ENCODE data around the gene ZNF691. TPM values are rescaled to one million over a fixed set of nuclear protein-coding genes. Genes with fewer than 3 reads are reported as not detected.

Gene ZNF691, protein sequence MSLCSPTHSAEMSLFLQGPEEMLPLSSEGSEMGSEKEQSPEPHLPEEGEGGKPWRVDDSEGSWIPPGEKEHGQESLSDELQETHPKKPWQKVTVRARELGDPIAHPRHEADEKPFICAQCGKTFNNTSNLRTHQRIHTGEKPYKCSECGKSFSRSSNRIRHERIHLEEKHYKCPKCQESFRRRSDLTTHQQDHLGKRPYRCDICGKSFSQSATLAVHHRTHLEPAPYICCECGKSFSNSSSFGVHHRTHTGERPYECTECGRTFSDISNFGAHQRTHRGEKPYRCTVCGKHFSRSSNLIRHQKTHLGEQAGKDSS
- 10 to 100 TPM in 3 of 5 donors, 1 to 10 TPM in 2; 4.7 to 14.9 (median 13.0) TPM for total RNA-seq
- total RNA-seq (2013), result 12.1 TPM
- 1.9 to 15.8 (median 5.8) reads per million in 29 experiments for total RNA-seq

GRCh38 chr1:42846257-42847110, at the start of gene ZNF691:
Gene ZNF691, plus strand, starts transcription at chr1:42846613. Its CDS starts 3,046 bp downstream, at chr1:42849659.
- POLR2A ChIA-PET, result interaction anchor here (0.6 to 1.4 kb wide), 7 partner anchors 29 to 168 kb away, joined by 3 to 9 read pairs (median 3); partner anchors contain the start of genes C1orf50 (in 2 of the 2), P3H1 (in 2 of the 2), ERMAP (in 1 of the 2) and SVBP (in 1 of the 2)
- Histone ChIP-seq H3K27me3 (replicated peaks in 1 of 2; ENCODE audit: control insufficient read depth in 2 of 2, extremely low read depth in 1 of 2, insufficient read depth in 2 of 2, low read length in 1 of 2) (no peaks in the 10 kb centered on the region), H3K4me1 (ENCODE audit: control insufficient read depth in 1 of 2, extremely low read depth in 1 of 2, insufficient read depth in 2 of 2, low read length in 2 of 2) (peaks cover 4 to 21% of the 10 kb centered on the region in 2 experiments), H3K9me3 (no peaks in the 10 kb centered on the region), H3K27ac (ENCODE audit: low read length) (peak within 1 kb of the TSS; percentile 32), H3K4me3 (ENCODE audit: control insufficient read depth in 1 of 2, extremely low read depth in 1 of 2, low read length in 1 of 2) (peak within 1 kb of the TSS; percentile 72 to 90), H3K36me3 (ENCODE audit: control insufficient read depth in 2 of 2, extremely low read depth in 1 of 2, insufficient read depth in 1 of 2, low read length in 1 of 2) (peaks cover 5 to 22% of the 10 kb centered on the region in 2 donors)
- Mint-ChIP-seq H3K36me3 (peaks cover 28% of the 10 kb centered on the region), H3K4me1 (peaks cover 35 to 40% (median 36%) of the 10 kb centered on the region in 3 donors), H3K9me3 (peaks cover 0 to 4% (median 3%) of the 10 kb centered on the region in 3 donors), H3K27me3 (no peaks in the 10 kb centered on the region), H3K4me3 (peak within 1 kb of the TSS; percentile 86 to 94 (median 89)), H3K27ac (peak within 1 kb of the TSS; percentile 73 to 94)
- under 1% methylated on average over 36 of the region's 50 CpGs for WGBS (ENCODE audit: insufficient coverage)
- CTCF ChIA-PET, result interaction anchor here in 1 of 2 donors (0.6 to 2.0 kb wide), 18 partner anchors 8 to 227 kb away, joined by 3 to 16 read pairs (median 4); partner anchors contain the start of genes C1orf50, ERMAP, P3H1 and SVBP
- ATAC-seq (replicated peaks in 1 of 4) (peak; percentile 98 to 99 (median 98)), DNase-seq (peak; percentile 65 to 94 (median 84))

GRCh38 chr1:42797414-42797813, 49.0 kb upstream of the ZNF691 start:
- Histone ChIP-seq H3K9me3 (no peaks in the 10 kb centered on the region), H3K4me3 (ENCODE audit: control insufficient read depth in 1 of 2, extremely low read depth in 1 of 2, low read length in 1 of 2) (no peak overlapping the region), H3K27me3 (replicated peaks in 1 of 2; ENCODE audit: control insufficient read depth in 2 of 2, extremely low read depth in 1 of 2, insufficient read depth in 2 of 2, low read length in 1 of 2) (no peaks in the 10 kb centered on the region), H3K27ac (ENCODE audit: low read length) (no peak overlapping the region), H3K36me3 (ENCODE audit: control insufficient read depth in 2 of 2, extremely low read depth in 1 of 2, insufficient read depth in 1 of 2, low read length in 1 of 2) (no peaks in the 10 kb centered on the region), H3K4me1 (ENCODE audit: control insufficient read depth in 1 of 2, extremely low read depth in 1 of 2, insufficient read depth in 2 of 2, low read length in 2 of 2) (no peaks in the 10 kb centered on the region)
- DNase-seq (no peak), ATAC-seq (replicated peaks in 1 of 4) (no peak)
- CTCF ChIA-PET, result no interaction called here
- no peaks in the 10 kb centered on the region for H3K9me3 Mint-ChIP-seq
- WGBS (ENCODE audit: insufficient coverage), result 83% methylated on average over 1 of the region's 3 CpGs
- H3K36me3 Mint-ChIP-seq, result no peaks in the 10 kb centered on the region
- H3K27ac Mint-ChIP-seq, result no peak overlapping the region
- no peaks in the 10 kb centered on the region for H3K27me3 Mint-ChIP-seq
- POLR2A ChIA-PET, result no interaction called here
- H3K4me1 Mint-ChIP-seq, result no peaks in the 10 kb centered on the region
- H3K4me3 Mint-ChIP-seq, result no peak overlapping the region

DNA sequence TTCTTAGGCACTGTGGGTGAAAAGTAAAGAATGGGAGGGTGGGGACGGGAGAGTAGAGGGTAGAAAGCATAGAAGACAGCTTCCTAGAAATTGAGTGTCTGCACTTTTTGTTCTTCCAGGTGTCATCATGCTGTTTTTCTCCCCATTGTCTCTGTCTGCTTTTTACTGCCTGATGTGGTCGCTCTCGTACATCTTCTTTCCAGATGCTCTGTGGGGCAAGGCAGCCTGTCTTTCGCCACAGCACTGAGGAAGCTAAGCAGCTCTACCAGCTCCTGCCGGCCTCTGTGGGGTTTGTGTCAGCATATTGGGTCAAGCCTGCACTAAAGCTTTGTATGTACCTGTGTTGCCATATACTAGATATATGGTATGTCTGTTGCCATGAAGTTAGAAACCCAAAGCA, 48.4 kb upstream of the ZNF691 start:
- H3K27ac ChIP-seq (ENCODE audit: low read length), result no peak overlapping the region
- H3K9me3 Mint-ChIP-seq, result no peaks in the 10 kb centered on the region
- DNase-seq, result no peak
- ChIA-PET CTCF (no interaction called here), POLR2A (no interaction called here)
- no peaks in the 10 kb centered on the region for H3K27me3 Mint-ChIP-seq
- H3K4me1 Mint-ChIP-seq, result no peaks in the 10 kb centered on the region
- H3K9me3 ChIP-seq, result no peaks in the 10 kb centered on the region
- no peak for ATAC-seq (replicated peaks in 1 of 4)
- H3K27ac Mint-ChIP-seq, result no peak overlapping the region
- no peak overlapping the region for H3K4me3 Mint-ChIP-seq
- no peak overlapping the region for H3K4me3 ChIP-seq (ENCODE audit: control insufficient read depth in 1 of 2, extremely low read depth in 1 of 2, low read length in 1 of 2)
- H3K36me3 Mint-ChIP-seq, result no peaks in the 10 kb centered on the region
- H3K27me3 ChIP-seq (replicated peaks in 1 of 2; ENCODE audit: control insufficient read depth in 2 of 2, extremely low read depth in 1 of 2, insufficient read depth in 2 of 2, low read length in 1 of 2), result no peaks in the 10 kb centered on the region
- WGBS (ENCODE audit: insufficient coverage), result 53% methylated on average over 4 of the region's 5 CpGs
- H3K4me1 ChIP-seq (ENCODE audit: control insufficient read depth in 1 of 2, extremely low read depth in 1 of 2, insufficient read depth in 2 of 2, low read length in 2 of 2), result no peaks in the 10 kb centered on the region
- no peaks in the 10 kb centered on the region for H3K36me3 ChIP-seq (ENCODE audit: control insufficient read depth in 2 of 2, extremely low read depth in 1 of 2, insufficient read depth in 1 of 2, low read length in 1 of 2)

DNA sequence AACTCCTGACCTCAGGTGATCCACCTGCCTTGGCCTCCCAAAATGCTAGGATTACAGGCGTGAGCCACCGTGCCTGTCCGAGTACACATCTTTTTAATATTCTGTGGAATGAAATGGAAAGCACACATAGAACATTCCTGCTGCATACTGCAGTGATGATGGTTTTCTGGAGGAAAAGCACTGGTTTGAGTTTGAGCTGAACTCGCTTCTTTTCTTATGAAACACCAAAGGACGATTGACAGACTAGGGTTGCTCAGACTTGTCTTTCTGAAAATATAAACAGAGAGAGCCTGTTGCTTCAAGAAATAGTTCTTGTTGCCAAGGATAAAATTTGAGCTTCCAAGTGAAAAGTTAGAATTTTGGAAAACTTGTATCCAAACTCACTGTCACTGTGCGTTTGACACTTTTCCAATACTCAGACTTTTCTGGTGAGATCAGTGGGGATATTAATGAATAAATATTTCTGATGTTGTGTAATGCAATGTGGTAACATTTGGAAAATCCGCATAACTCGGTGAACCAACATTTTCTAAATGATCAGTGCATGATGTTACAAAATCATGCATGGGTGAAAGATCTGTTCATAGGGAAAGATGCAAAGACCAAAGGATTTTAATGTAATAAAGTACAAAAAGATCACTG, 44.5 kb upstream of the ZNF691 start:
- Mint-ChIP-seq H3K4me3 (no peak overlapping the region), H3K36me3 (peaks cover 23% of the 10 kb centered on the region), H3K9me3 (no peaks in the 10 kb centered on the region), H3K27me3 (no peaks in the 10 kb centered on the region), H3K27ac (no peak overlapping the region), H3K4me1 (peaks cover 3 to 4% (median 3%) of the 10 kb centered on the region in 3 donors)
- ChIA-PET CTCF (no interaction called here), POLR2A (interaction anchor here in 1 of 2 donors (0.7 kb wide), 1 partner anchor 48 kb away, joined by 5 read pairs; no protein-coding TSS in a partner anchor)
- no peak overlapping the region for H3K4me3 ChIP-seq (ENCODE audit: control insufficient read depth in 1 of 2, extremely low read depth in 1 of 2, low read length in 1 of 2)
- no peak overlapping the region for H3K27ac ChIP-seq (ENCODE audit: low read length)
- H3K4me1 ChIP-seq (ENCODE audit: control insufficient read depth in 1 of 2, extremely low read depth in 1 of 2, insufficient read depth in 2 of 2, low read length in 2 of 2), result peaks cover 0 to 5% of the 10 kb centered on the region in 2 experiments
- DNase-seq (no peak), ATAC-seq (replicated peaks in 1 of 4) (no peak)
- peaks cover 0 to 3% of the 10 kb centered on the region in 2 experiments for H3K27me3 ChIP-seq (replicated peaks in 1 of 2; ENCODE audit: control insufficient read depth in 2 of 2, extremely low read depth in 1 of 2, insufficient read depth in 2 of 2, low read length in 1 of 2)
- WGBS (ENCODE audit: insufficient coverage), result 100% methylated on average over 4 of the region's 8 CpGs
- H3K36me3 ChIP-seq (ENCODE audit: control insufficient read depth in 2 of 2, extremely low read depth in 1 of 2, insufficient read depth in 1 of 2, low read length in 1 of 2), result no peaks in the 10 kb centered on the region
- no peaks in the 10 kb centered on the region for H3K9me3 ChIP-seq

DNA sequence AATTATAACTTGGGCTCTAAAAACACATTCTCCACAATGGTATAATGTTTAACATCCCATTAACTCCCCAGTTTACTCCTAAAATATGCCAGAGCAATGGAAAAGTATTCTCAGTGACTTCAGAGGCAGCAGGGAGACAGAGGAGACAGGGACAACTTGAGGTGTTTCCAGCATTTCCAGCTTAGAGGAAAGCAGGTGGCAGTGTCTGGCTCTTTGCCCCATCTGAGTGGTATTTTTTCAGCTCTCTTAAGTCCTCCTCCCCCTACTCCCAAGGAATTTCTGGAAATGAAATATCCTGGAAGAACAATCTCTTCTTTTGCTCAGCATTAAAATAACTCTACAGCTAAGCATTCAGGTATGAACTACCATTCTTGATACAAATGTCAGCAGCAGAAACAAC, 40.2 kb upstream of the ZNF691 start:
- H3K9me3 ChIP-seq, result no peaks in the 10 kb centered on the region
- H3K27me3 ChIP-seq (replicated peaks in 1 of 2; ENCODE audit: control insufficient read depth in 2 of 2, extremely low read depth in 1 of 2, insufficient read depth in 2 of 2, low read length in 1 of 2), result peaks cover 0 to 3% of the 10 kb centered on the region in 2 experiments
- peaks cover 0 to 7% of the 10 kb centered on the region in 2 donors for H3K36me3 ChIP-seq (ENCODE audit: control insufficient read depth in 2 of 2, extremely low read depth in 1 of 2, insufficient read depth in 1 of 2, low read length in 1 of 2)
- H3K9me3 Mint-ChIP-seq, result no peaks in the 10 kb centered on the region
- H3K36me3 Mint-ChIP-seq, result peaks cover 31% of the 10 kb centered on the region
- no peak overlapping the region for H3K27ac Mint-ChIP-seq
- POLR2A ChIA-PET, result no interaction called here
- H3K27ac ChIP-seq (ENCODE audit: low read length), result no peak overlapping the region
- ATAC-seq (replicated peaks in 1 of 4), result no peak
- no peak for DNase-seq
- no peaks in the 10 kb centered on the region for H3K27me3 Mint-ChIP-seq
- CTCF ChIA-PET, result no interaction called here
- H3K4me3 Mint-ChIP-seq, result no peak overlapping the region
- H3K4me3 ChIP-seq (ENCODE audit: control insufficient read depth in 1 of 2, extremely low read depth in 1 of 2, low read length in 1 of 2), result no peak overlapping the region
- H3K4me1 ChIP-seq (ENCODE audit: control insufficient read depth in 1 of 2, extremely low read depth in 1 of 2, insufficient read depth in 2 of 2, low read length in 2 of 2), result peaks cover 4 to 12% of the 10 kb centered on the region in 2 experiments
- H3K4me1 Mint-ChIP-seq, result peaks cover 11 to 14% (median 12%) of the 10 kb centered on the region in 3 donors

DNA sequence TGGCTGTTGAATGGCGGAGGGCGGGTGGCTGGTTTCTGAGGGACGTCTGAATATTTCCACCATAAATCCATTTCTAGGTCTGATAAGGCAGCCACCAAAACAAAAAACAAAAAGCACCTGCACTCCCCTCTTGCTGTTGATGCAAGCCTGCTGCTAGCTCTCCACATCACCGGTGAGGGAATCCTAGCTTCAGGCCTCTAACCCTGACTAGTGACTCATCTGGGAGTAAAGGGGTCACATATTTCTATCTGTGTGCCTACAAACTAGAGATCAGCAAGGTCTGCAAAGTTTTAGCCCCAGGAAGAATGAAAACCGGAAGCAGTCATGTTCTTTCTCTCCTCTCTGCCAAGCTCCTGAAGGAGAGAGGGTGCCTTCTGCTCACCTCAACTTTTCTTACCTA, 39.8 kb upstream of the ZNF691 start:
- Mint-ChIP-seq H3K4me1 (peaks cover 11 to 14% (median 12%) of the 10 kb centered on the region in 3 donors), H3K9me3 (no peaks in the 10 kb centered on the region), H3K27ac (peak overlapping the region in 1 of 2 donors; percentile 56), H3K36me3 (peaks cover 33% of the 10 kb centered on the region), H3K4me3 (no peak overlapping the region), H3K27me3 (no peaks in the 10 kb centered on the region)
- Histone ChIP-seq H3K4me1 (ENCODE audit: control insufficient read depth in 1 of 2, extremely low read depth in 1 of 2, insufficient read depth in 2 of 2, low read length in 2 of 2) (peaks cover 4 to 12% of the 10 kb centered on the region in 2 experiments), H3K4me3 (ENCODE audit: control insufficient read depth in 1 of 2, extremely low read depth in 1 of 2, low read length in 1 of 2) (no peak overlapping the region), H3K27me3 (replicated peaks in 1 of 2; ENCODE audit: control insufficient read depth in 2 of 2, extremely low read depth in 1 of 2, insufficient read depth in 2 of 2, low read length in 1 of 2) (peaks cover 0 to 3% of the 10 kb centered on the region in 2 experiments), H3K9me3 (no peaks in the 10 kb centered on the region), H3K36me3 (ENCODE audit: control insufficient read depth in 2 of 2, extremely low read depth in 1 of 2, insufficient read depth in 1 of 2, low read length in 1 of 2) (peaks cover 0 to 7% of the 10 kb centered on the region in 2 donors), H3K27ac (ENCODE audit: low read length) (no peak overlapping the region)
- CTCF ChIA-PET, result no interaction called here
- 100% methylated on average over 3 of the region's 5 CpGs for WGBS (ENCODE audit: insufficient coverage)
- ATAC-seq (replicated peaks in 1 of 4), result no peak
- DNase-seq, result no peak
- POLR2A ChIA-PET, result interaction anchor here in 1 of 2 donors (0.6 kb wide), 1 partner anchor 983 kb away, joined by 6 read pairs; no protein-coding TSS in a partner anchor
